SK-N-SH treated with all-trans-retinoic acid at 6 μM for 48 hours (cell line): ENCODE data around the gene LRRC38.

ENCODE experiments used
- ATAC-seq: fragments of 200-7000 bp; cut with Tn5 transposase; 3 replicates; pipeline ENCODE4 v1.9.1; 2020; ENCODE audit warnings: mild to moderate bottlenecking, moderate library complexity
- ARNTL ChIP-seq: fragments of 450-650 bp; formaldehyde crosslinking; IDR thresholded peaks from 2 replicates; pipeline ENCODE4 v1.5.0; 2020; ENCODE audit warnings: low read depth, mild to moderate bottlenecking, moderate library complexity, borderline replicate concordance
- BACH2 ChIP-seq: fragments of 250-450 bp; sonication (Bioruptor Pico); IDR thresholded peaks from 2 replicates; pipeline ENCODE4 v1.9.0; 2021; ENCODE audit warnings: mild to moderate bottlenecking, borderline replicate concordance
- CSDC2 ChIP-seq: fragments of 250-450 bp; sonication (Bioruptor Pico); IDR thresholded peaks from 2 replicates; pipeline ENCODE4 v1.5.0; 2020; ENCODE audit warnings: mild to moderate bottlenecking, moderate library complexity
- CSRNP3 ChIP-seq: fragments of 250-450 bp; sonication (Bioruptor Pico); IDR thresholded peaks from 2 replicates; pipeline ENCODE4 v1.5.1; 2021; ENCODE audit warnings: mild to moderate bottlenecking, moderate library complexity
- ESRRG ChIP-seq: fragments of 250-450 bp; sonication (Bioruptor Pico); IDR thresholded peaks from 2 replicates; pipeline ENCODE4 v1.6.1; 2021; ENCODE audit warnings: mild to moderate bottlenecking
- GLIS3 ChIP-seq: fragments of 250-450 bp; sonication (Bioruptor Pico); IDR thresholded peaks from 2 replicates; pipeline ENCODE4 v1.5.0; 2020; ENCODE audit warnings: mild to moderate bottlenecking, moderate library complexity
- ISL1 ChIP-seq: fragments of 250-450 bp; sonication (Bioruptor Pico); IDR thresholded peaks from 2 replicates; pipeline ENCODE4 v2.1.2; 2022; ENCODE audit warnings: mild to moderate bottlenecking, moderate library complexity
- PPARA ChIP-seq: fragments of 250-450 bp; sonication (Bioruptor Pico); IDR thresholded peaks from 2 replicates; pipeline ENCODE4 v1.5.0; 2020; ENCODE audit warnings: mild to moderate bottlenecking, borderline replicate concordance
- RARB ChIP-seq: fragments of 250-450 bp; sonication (Bioruptor Pico); IDR thresholded peaks from 2 replicates; pipeline ENCODE4 v1.8.0; 2021; ENCODE audit warnings: mild to moderate bottlenecking, moderate library complexity
- TCF4 ChIP-seq: fragments of 250-450 bp; sonication (Bioruptor Pico); IDR thresholded peaks from 2 replicates; pipeline ENCODE4 v1.8.0; 2021; ENCODE audit warnings: mild to moderate bottlenecking, moderate library complexity, borderline replicate concordance
- ZC3H10 ChIP-seq: fragments of 250-450 bp; sonication (Bioruptor Pico); IDR thresholded peaks from 2 replicates; pipeline ENCODE4 v1.5.1; 2021; ENCODE audit warnings: mild to moderate bottlenecking, moderate library complexity
- ZFP3 ChIP-seq: fragments of 250-450 bp; sonication (Bioruptor Pico); IDR thresholded peaks from 2 replicates; pipeline ENCODE4 v1.5.0; 2020; ENCODE audit warnings: mild to moderate bottlenecking, moderate library complexity
- ZFP30 ChIP-seq: fragments of 450-650 bp; formaldehyde crosslinking; IDR thresholded peaks from 2 replicates; pipeline ENCODE4 v1.5.0; 2022; ENCODE audit warnings: mild to moderate bottlenecking, moderate library complexity
- ZNF70 ChIP-seq: fragments of 450-650 bp; formaldehyde crosslinking; IDR thresholded peaks from 2 replicates; pipeline ENCODE4 v1.5.0; 2020; ENCODE audit warnings: mild to moderate bottlenecking, moderate library complexity
- ZNF8 ChIP-seq: fragments of 450-650 bp; formaldehyde crosslinking; IDR thresholded peaks from 2 replicates; pipeline ENCODE4 v1.5.0; 2020; ENCODE audit warnings: mild to moderate bottlenecking, moderate library complexity
- TF ChIP-seq, protein P1 (sequence below): fragments of 250-450 bp; sonication (Bioruptor Pico); IDR thresholded peaks from 2 replicates; pipeline ENCODE4 v1.8.0; 2020; ENCODE audit warnings: mild to moderate bottlenecking, moderate library complexity, borderline replicate concordance
- TF ChIP-seq, protein P2 (sequence below): fragments of 250-450 bp; sonication (Bioruptor Pico); IDR thresholded peaks from 2 replicates; pipeline ENCODE4 v1.5.1; 2020; ENCODE audit warnings: low read depth, mild to moderate bottlenecking, moderate library complexity
- TF ChIP-seq, protein P3 (sequence below): fragments of 250-450 bp; sonication (Bioruptor Pico); IDR thresholded peaks from 2 replicates; pipeline ENCODE4 v1.8.0; 2021; ENCODE audit warnings: low read depth, mild to moderate bottlenecking, moderate library complexity, borderline replicate concordance
- TF ChIP-seq, protein P4 (sequence below): fragments of 250-450 bp; sonication (Bioruptor Pico); IDR thresholded peaks from 2 replicates; pipeline ENCODE4 v1.5.0; 2020; ENCODE audit warnings: mild to moderate bottlenecking, moderate library complexity

LRRC38 gene

GRCh38 chr1:13539683-13540082 lies 25.9 kb upstream of the LRRC38 start:
- no peak for ATAC-seq
- TF ChIP-seq ZNF70 (CRISPR knock-in tag), result no peak
- TF ChIP-seq ISL1 (CRISPR knock-in tag), result no peak
- TF ChIP-seq GLIS3 (CRISPR knock-in tag), result no peak
- TF ChIP-seq BACH2, result no peak
- TF ChIP-seq, protein P1, sequence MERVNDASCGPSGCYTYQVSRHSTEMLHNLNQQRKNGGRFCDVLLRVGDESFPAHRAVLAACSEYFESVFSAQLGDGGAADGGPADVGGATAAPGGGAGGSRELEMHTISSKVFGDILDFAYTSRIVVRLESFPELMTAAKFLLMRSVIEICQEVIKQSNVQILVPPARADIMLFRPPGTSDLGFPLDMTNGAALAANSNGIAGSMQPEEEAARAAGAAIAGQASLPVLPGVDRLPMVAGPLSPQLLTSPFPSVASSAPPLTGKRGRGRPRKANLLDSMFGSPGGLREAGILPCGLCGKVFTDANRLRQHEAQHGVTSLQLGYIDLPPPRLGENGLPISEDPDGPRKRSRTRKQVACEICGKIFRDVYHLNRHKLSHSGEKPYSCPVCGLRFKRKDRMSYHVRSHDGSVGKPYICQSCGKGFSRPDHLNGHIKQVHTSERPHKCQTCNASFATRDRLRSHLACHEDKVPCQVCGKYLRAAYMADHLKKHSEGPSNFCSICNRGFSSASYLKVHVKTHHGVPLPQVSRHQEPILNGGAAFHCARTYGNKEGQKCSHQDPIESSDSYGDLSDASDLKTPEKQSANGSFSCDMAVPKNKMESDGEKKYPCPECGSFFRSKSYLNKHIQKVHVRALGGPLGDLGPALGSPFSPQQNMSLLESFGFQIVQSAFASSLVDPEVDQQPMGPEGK (CRISPR knock-in tag), result no peak
- TF ChIP-seq, protein P2, sequence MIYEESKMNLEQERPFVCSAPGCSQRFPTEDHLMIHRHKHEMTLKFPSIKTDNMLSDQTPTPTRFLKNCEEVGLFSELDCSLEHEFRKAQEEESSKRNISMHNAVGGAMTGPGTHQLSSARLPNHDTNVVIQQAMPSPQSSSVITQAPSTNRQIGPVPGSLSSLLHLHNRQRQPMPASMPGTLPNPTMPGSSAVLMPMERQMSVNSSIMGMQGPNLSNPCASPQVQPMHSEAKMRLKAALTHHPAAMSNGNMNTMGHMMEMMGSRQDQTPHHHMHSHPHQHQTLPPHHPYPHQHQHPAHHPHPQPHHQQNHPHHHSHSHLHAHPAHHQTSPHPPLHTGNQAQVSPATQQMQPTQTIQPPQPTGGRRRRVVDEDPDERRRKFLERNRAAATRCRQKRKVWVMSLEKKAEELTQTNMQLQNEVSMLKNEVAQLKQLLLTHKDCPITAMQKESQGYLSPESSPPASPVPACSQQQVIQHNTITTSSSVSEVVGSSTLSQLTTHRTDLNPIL (CRISPR knock-in tag), result no peak
- no peak for TF ChIP-seq CSDC2 (CRISPR knock-in tag)
- TF ChIP-seq RARB (CRISPR knock-in tag), result no peak
- TF ChIP-seq ZC3H10 (CRISPR knock-in tag), result no peak
- no peak for TF ChIP-seq TCF4 (CRISPR knock-in tag)
- no peak for TF ChIP-seq CSRNP3 (CRISPR knock-in tag)
- TF ChIP-seq ESRRG, result no peak
- no peak for TF ChIP-seq ZFP3 (CRISPR knock-in tag)
- TF ChIP-seq, protein P3, sequence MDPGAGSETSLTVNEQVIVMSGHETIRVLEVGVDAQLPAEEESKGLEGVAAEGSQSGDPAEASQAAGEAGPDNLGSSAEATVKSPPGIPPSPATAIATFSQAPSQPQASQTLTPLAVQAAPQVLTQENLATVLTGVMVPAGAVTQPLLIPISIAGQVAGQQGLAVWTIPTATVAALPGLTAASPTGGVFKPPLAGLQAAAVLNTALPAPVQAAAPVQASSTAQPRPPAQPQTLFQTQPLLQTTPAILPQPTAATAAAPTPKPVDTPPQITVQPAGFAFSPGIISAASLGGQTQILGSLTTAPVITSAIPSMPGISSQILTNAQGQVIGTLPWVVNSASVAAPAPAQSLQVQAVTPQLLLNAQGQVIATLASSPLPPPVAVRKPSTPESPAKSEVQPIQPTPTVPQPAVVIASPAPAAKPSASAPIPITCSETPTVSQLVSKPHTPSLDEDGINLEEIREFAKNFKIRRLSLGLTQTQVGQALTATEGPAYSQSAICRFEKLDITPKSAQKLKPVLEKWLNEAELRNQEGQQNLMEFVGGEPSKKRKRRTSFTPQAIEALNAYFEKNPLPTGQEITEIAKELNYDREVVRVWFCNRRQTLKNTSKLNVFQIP (CRISPR knock-in tag), result no peak
- TF ChIP-seq ZNF8 (CRISPR knock-in tag), result no peak
- TF ChIP-seq ZFP30, result no peak

- no peak for TF ChIP-seq ZC3H10 (CRISPR knock-in tag)
- TF ChIP-seq PPARA (CRISPR knock-in tag), result no peak
- TF ChIP-seq ZNF70 (CRISPR knock-in tag), result no peak
- no peak for TF ChIP-seq RARB (CRISPR knock-in tag)
- TF ChIP-seq ESRRG, result no peak
- TF ChIP-seq, protein P4, sequence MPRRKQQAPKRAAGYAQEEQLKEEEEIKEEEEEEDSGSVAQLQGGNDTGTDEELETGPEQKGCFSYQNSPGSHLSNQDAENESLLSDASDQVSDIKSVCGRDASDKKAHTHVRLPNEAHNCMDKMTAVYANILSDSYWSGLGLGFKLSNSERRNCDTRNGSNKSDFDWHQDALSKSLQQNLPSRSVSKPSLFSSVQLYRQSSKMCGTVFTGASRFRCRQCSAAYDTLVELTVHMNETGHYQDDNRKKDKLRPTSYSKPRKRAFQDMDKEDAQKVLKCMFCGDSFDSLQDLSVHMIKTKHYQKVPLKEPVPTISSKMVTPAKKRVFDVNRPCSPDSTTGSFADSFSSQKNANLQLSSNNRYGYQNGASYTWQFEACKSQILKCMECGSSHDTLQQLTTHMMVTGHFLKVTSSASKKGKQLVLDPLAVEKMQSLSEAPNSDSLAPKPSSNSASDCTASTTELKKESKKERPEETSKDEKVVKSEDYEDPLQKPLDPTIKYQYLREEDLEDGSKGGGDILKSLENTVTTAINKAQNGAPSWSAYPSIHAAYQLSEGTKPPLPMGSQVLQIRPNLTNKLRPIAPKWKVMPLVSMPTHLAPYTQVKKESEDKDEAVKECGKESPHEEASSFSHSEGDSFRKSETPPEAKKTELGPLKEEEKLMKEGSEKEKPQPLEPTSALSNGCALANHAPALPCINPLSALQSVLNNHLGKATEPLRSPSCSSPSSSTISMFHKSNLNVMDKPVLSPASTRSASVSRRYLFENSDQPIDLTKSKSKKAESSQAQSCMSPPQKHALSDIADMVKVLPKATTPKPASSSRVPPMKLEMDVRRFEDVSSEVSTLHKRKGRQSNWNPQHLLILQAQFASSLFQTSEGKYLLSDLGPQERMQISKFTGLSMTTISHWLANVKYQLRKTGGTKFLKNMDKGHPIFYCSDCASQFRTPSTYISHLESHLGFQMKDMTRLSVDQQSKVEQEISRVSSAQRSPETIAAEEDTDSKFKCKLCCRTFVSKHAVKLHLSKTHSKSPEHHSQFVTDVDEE, result no peak
- TF ChIP-seq CSRNP3 (CRISPR knock-in tag), result no peak
- TF ChIP-seq ARNTL (CRISPR knock-in tag), result no peak
- TF ChIP-seq, protein P1 (CRISPR knock-in tag), result no peak
- TF ChIP-seq ZFP3 (CRISPR knock-in tag), result no peak
- TF ChIP-seq, all 23 proteins: peak for 0
- no peak for ATAC-seq
These were observed 25.0 kb upstream of the LRRC38 start for GRCh38 chr1:13538832-13539231.
